HG03039 (cell line): ENCODE data around the gene PTPRS.

Experiments used
- ATAC-seq: cut with Tn5 transposase; IDR thresholded peaks from one replicate; pipeline ENCODE4 v1.9.1; 2021; ENCODE audit warnings: mild to moderate bottlenecking, moderate library complexity; ENCODE audit not compliant: unreplicated experiment

PTPRS gene

GRCh38 chr19:5355693-5356092 is 15.1 kb upstream of the PTPRS start:
- no peak for ATAC-seq

DNA sequence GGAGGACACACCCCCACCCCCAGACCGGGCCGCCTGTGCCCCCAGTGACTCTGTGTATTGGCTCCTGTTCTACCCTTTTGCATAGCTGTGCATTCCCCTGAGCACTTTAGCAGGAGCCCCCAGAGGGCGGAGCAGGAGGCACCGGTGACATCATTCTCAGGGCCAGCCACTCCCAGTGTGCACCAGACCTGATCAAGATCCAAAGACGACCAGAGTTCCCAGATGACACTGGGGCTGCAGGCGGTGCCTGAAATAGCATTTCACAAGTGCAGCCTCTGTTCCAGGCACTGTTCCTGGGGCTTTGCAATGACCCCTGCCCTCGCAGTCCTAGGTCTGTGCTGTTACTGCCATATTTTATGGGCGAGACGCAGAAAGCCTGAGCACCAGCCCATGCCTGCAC is 14.5 kb upstream of the PTPRS start:
- ATAC-seq = no peak

GRCh38 chr19:5354403-5354802 is 13.8 kb upstream of the PTPRS start:
- ATAC-seq = no peak

- ATAC-seq = no peak
These were observed 11.7 kb upstream of the PTPRS start for GRCh38 chr19:5352229-5352763.

DNA sequence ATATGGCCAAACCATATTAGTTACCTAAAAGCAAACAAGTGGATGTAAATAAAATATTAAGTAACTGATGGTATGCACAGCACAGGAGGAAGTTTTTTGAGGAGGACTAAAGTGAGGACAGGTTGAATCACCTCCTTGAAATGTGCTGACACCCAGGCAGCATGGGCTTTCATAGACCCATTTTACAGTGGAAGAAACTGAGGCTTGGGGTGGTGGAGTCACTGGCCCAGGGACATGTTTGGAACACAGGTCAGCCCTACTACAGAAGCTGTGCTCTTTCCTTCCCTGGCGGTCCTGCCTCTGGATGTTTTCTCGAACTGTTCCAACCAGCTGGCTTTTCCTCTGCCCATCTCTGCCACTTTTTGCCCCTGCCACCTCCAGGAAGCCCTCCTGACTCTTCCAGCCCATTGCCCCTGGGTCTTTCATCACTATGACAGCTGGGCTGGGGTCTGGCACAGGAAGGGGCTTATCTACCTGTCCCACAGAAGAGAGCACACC is 11.2 kb upstream of the PTPRS start:
- no peak for ATAC-seq

GRCh38 chr19:5349041-5349440 is 8.4 kb upstream of the PTPRS start:
- ATAC-seq = no peak

- ATAC-seq = no peak
These were observed 5.3 kb upstream of the PTPRS start for GRCh38 chr19:5345895-5346386.

GRCh38 chr19:5343848-5344247 is 3.2 kb upstream of the PTPRS start:
- no peak for ATAC-seq

DNA sequence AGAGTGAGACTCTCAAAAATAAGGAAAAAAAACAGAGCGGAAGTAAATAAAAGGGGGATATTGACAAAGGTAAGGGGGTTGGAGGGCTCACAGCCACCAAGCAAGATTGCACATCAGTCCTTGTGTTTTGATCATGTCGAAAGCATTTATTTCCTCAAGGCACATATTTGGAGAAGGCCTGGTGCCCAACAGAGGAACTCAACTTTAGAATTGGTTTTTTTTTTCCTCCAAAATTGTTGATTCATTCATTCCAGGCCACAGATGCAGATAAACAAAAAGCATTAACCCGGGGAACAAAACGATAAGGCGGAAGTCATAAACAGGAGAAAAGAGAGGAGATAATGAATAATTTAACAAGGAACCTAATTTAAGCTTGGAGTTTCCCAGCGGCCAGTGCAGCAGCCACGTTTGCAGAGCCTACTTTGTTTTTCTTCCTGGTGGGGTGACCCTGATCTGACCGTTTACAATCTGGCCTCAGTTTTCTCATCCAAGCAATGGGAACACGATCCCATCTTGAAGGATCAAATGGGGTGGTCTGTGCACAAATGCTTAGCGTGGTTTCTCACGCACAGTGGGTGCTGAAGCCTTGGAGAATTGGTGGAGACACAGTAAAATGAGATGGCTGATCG is 2.1 kb upstream of the PTPRS start:
- ATAC-seq = no peak

DNA sequence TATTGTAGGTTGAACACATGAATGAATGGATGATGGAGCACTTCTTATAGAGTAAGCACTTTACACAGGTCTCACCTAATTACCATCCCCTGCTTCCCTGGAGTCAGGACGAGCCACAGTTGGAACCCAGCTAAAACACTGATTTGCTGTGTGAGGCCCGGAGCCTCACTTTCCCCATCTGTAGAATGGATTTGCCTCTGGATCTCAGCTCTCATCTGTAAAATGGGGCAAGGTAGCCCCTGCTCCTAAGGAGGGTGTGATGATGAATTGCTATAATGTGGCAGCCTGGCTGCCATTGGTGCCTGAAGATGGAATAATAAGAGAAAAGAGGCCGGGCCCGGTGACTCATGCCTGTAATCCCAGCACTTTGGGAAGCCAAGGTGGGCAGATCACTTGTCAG is 1.4 kb upstream of the PTPRS start:
- ATAC-seq = no peak

DNA sequence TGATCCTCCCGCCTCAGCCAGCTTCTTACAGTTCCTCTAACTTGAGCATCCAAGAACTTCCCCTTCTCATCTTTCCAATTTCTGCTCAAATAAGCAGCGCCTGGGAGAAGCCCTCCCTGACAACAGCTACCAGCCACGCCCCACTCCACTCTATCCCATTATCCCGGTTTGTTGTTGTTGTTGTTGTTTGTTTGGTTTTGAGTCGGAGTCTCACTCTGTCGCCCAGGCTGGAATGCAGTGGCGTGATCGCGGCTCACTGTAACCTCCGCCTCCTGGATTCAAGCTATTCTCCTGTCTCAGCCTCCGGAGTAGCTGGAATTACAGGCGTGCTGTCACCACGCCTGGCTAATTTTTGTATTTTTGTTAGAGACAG is 822 bp upstream of the PTPRS start:
- ATAC-seq = no peak

GRCh38 chr19:5339950-5340636 is 519 bp downstream of the PTPRS start:
- ATAC-seq = no peak

DNA sequence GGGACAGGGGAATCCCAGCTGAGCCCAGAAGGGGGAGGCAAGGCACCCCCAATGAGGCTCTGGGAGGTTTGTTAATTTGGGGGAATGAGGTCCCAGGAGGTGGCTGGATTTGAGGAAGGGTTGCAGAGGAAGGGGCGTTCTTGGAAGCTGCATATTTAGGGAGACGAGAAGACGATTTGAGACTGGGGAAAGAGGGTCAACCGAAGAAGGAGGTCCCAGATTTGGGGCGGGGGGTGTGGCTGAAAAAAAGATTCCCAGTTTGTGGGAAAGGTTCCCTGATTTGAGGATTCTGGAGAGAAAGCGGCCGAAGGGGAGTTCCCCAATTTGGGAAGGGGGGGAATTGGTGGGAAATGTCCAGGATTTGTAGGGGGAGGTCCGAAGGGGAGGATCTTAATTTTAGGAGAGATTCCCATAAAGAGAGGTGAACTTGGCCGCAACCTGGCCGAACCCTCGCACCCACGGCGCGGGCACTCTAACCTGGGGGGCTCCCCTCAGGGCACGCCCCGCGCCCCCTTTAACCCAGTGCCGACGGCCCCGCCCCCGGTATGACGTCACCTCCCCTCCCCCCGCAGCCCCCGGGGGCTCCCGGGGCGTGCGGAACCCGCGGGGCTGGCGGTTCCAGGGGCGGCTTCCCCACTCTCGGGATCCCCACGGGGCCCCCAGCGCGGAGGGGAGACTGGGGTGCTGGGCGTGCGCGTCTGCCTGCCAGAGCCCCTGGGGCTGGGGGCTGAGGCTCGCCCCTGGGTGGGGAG is 1.2 kb downstream of the PTPRS start:
- no peak for ATAC-seq

- no peak for ATAC-seq
These were observed 1.9 kb downstream of the PTPRS start for GRCh38 chr19:5338656-5339197.

DNA sequence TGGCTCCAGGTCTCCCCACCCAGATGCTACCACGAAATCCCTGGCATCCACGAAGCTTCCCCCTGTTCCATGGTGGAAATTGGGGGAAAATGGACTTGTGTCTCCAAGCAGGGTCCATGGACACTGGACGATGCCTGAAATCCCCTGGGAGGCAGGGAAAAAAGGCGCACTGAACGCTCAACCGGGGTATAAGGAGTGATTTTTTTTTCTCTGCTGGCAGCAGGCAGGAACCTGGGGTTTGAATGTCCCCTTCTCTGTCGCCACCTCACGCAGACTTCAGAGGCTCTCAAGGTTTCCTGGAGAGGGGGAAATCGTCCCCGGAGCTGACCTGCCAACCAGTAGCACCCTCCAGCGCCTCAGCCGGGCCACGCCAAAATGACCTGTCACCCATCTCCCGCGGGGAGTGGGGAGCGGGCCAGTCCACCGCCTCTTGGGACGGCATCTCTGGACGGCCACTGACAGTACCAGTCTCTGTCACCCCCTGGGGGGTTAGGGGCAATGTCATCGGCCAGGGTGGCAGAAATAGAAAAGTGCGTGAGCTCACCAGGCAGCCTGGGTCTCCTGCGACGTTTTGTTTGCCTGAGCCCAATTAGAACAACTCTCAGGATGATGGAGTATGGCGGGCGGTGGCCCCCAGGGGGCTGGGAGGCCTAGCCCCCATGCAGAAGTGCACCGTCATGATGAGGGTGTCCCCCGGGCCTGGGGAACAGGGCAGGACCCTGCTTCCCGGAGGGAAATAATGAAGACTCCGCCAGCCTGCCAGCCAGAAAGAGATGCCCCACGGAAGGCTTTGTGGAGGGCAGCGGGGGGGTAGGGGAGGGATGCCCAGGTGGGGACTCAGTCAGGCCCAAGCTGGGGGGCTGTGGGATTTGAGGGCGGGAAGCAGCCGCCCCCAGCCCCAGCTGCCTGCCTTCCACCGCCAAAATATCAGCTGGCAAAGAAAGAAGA is 2.6 kb downstream of the PTPRS start:
- ATAC-seq = no peak

- ATAC-seq = no peak
These were observed 3.5 kb downstream of the PTPRS start for GRCh38 chr19:5337126-5337525.

DNA sequence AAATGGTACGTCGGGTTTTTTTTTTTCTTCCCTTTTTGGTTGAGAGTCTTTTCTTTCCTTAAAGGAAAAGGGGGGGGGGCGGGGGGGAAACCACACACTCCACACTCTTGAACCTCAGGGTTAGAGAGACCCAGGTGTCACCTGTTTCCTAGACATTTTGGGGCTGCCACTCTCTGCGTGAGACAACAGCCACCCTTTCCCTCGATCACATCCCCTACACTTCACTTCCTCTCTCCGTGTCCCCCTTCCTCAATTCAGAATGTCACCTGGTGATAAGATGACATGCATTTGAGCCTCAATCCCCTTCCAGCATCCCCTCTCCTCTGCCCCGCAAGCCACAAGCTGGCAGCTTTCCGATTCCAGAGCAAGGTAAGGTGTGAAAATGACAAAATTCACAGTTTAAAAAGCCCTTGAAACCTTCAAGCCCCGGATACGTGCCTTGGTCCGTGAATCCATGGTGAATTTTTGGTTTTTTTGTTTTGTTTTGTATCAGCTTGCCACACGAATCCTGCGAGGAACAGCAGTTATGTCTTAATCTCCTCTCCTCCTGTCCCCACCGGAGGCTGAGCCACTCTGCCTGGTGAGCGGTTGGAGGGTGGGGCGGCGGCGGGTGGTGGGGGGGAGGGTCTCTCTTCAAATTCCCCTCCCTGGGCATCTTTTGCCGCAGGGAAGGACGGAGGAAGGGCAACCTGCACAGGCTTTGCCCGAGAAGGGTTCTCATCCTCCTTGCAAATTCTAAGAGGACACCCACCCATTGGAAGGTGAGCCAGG is 4.2 kb downstream of the PTPRS start:
- no peak for ATAC-seq

- ATAC-seq = no peak
These were observed 5.0 kb downstream of the PTPRS start for GRCh38 chr19:5335593-5335992.

- no peak for ATAC-seq
These were observed 5.7 kb downstream of the PTPRS start for GRCh38 chr19:5334824-5335500.
